Transverse colon (tissue), 4 donors: ENCODE data around the gene DDHD1. TPM values are rescaled to one million over a fixed set of nuclear protein-coding genes. Genes with fewer than 3 reads are reported as not detected.
"Not testable (repeated sequence)": the region's sequence is repeated elsewhere in the genome, so short reads cannot be mapped to it uniquely, and the experiment has no call there.

Experiments used
- DNase-seq: peaks from one replicate; pipeline ENCODE4 v3.0.0-alpha.2; 2019
- H3K27ac ChIP-seq, 4 donors: fragments of 200-600 bp; sonication (generic); 2 replicates each; pipeline ENCODE4 v1.5.1; 2016 to 2018; ENCODE audit warnings: inconsistent platforms in 4 of 4
- H3K27me3 ChIP-seq: fragments of 200-600 bp; sonication (generic); 2 replicates; pipeline ENCODE4 v1.5.1; 2017; ENCODE audit warnings: inconsistent platforms
- H3K36me3 ChIP-seq, 4 donors: fragments of 200-600 bp; sonication (generic); 2 replicates each; pipeline ENCODE4 v1.5.1; 2017 to 2019; ENCODE audit warnings: inconsistent platforms in 4 of 4
- H3K4me1 ChIP-seq, 4 donors: fragments of 200-600 bp; sonication (generic); 2 replicates each; pipeline ENCODE4 v1.5.1; 2017 to 2020; ENCODE audit warnings: inconsistent platforms in 4 of 4
- H3K4me3 ChIP-seq, 4 donors: fragments of 200-600 bp; sonication (generic); 1 replicate in 1 of 4; 2 replicates in 3 of 4; pipeline versions ENCODE4 v1.5.1 to v1.6.1; 2017 to 2019; ENCODE audit warnings: inconsistent platforms in 4 of 4
- H3K9me3 ChIP-seq, 2 donors: fragments of 200-600 bp; sonication (generic); 2 replicates each; pipeline ENCODE4 v1.5.1; 2017 to 2019; ENCODE audit warnings: inconsistent platforms in 2 of 2
- EP300 ChIP-seq: sonication (generic); formaldehyde crosslinking; IDR thresholded peaks from one replicate; pipeline ENCODE4 v1.6.1; 2017; ENCODE audit warnings: antibody characterized with exemption, low read depth
- POLR2A ChIP-seq: fragments of 450-650 bp; IDR thresholded peaks from one replicate; pipeline ENCODE4 v1.6.1; 2016; ENCODE audit warnings: antibody characterized with exemption, mild to moderate bottlenecking, moderate library complexity
- POLR2AphosphoS5 ChIP-seq, 3 donors: sonication (generic); formaldehyde crosslinking; IDR thresholded peaks; one replicate each; pipeline ENCODE4 v1.6.1; 2016; ENCODE audit warnings: antibody characterized with exemption in 3 of 3
- WGBS, 2 donors: methylation state at CpG; one replicate each; pipeline ENCODE4 v1.1.5; 2018; ENCODE audit warnings: low coverage in 1 of 2; 5-methylcytosine and 5-hydroxymethylcytosine counted together
- in situ Hi-C, 4 donors: fragments of 200-750 bp; cut with MboI; loops; one replicate each; pipeline versions ENCODE4 v1.15.0 to v1.15.1; 2017; ENCODE audit warnings: low sequenced_read_pairs in 3 of 4, low pct_ligation_motif_present in 1 of 4, low pct_unique_long_range_greater_than_20kb in 1 of 4
- intact Hi-C: fragments of 100-400 bp; cut with DNase I; formaldehyde crosslinking; loops from one replicate; pipeline ENCODE4 v1.15.1; 2023; ENCODE audit warnings: low total_unique reads
- total RNA-seq, 4 donors: library from RNA; depleted of rRNA; stranded (reverse); fragments of >200 nt; gene quantifications; one replicate each; pipeline ENCODE4 v1.1.0, GENCODE V29; 2016
- TF ChIP-seq, protein P1 (sequence below), 5 experiments: fragments of 200-600 bp in 3 of 5; fragments of 450-650 bp in 2 of 5; sonication (generic) in 3 of 5; IDR thresholded peaks; 1 replicate in 2 of 5; 2 replicates in 3 of 5; pipeline ENCODE4 v1.5.1; 2016 to 2017; ENCODE audit warnings: antibody characterized with exemption in 5 of 5, inconsistent platforms in 3 of 5, mild to moderate bottlenecking in 2 of 5, moderate library complexity in 1 of 5

The DDHD1 gene
- total RNA-seq, 4 donors from 2014 or later: 6.4 to 20.5 (median 13.7) TPM

DNA sequence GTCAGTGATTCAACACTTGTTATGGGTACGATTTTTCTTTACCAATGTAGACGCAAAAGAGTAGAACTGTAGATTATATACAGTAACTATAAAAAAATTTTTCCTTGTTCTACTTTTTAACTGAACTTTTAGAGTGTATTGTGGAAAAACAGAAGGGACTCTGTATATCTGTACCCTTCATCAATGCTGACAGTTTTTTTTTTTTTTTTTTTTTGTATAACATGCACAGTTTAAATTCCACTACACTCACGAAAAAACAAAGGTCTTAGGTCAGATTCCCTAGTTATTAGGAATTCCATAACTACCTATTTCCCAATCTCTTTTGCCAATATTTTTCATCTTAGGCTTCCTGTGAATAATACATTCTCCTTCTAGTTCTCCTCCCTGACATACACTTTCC is 6.4 kb downstream of the DDHD1 start:
- no peak for DNase-seq
- in situ Hi-C loops (no loop called here), intact Hi-C loops (no loop called here)
- TF ChIP-seq POLR2AphosphoS5 (IDR thresholded peaks at IDR 0.05): no peak
- TF ChIP-seq, protein P1, sequence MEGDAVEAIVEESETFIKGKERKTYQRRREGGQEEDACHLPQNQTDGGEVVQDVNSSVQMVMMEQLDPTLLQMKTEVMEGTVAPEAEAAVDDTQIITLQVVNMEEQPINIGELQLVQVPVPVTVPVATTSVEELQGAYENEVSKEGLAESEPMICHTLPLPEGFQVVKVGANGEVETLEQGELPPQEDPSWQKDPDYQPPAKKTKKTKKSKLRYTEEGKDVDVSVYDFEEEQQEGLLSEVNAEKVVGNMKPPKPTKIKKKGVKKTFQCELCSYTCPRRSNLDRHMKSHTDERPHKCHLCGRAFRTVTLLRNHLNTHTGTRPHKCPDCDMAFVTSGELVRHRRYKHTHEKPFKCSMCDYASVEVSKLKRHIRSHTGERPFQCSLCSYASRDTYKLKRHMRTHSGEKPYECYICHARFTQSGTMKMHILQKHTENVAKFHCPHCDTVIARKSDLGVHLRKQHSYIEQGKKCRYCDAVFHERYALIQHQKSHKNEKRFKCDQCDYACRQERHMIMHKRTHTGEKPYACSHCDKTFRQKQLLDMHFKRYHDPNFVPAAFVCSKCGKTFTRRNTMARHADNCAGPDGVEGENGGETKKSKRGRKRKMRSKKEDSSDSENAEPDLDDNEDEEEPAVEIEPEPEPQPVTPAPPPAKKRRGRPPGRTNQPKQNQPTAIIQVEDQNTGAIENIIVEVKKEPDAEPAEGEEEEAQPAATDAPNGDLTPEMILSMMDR (IDR thresholded peaks at IDR 0.05): no peak
- TF ChIP-seq POLR2A: no peak
- TF ChIP-seq EP300: no peak
- Histone ChIP-seq H3K27me3 (no peaks in the 10 kb centered on the region), H3K27ac (no peak overlapping the region), H3K9me3 (peaks cover 0 to 2% of the 10 kb centered on the region in 2 donors), H3K4me3 (no peak overlapping the region), H3K36me3 (no peaks in the 10 kb centered on the region), H3K4me1 (peaks cover 0 to 29% (median 7%) of the 10 kb centered on the region in 4 donors)
- 70 to 95% methylated on average over 3 of the region's 3 CpGs for WGBS, 2 donors

GRCh38 chr14:53144244-53144643 is 8.9 kb downstream of the DDHD1 start:
- H3K27ac ChIP-seq: no peak overlapping the region
- no peaks in the 10 kb centered on the region for H3K36me3 ChIP-seq
- H3K9me3 ChIP-seq: peaks cover 16 to 25% of the 10 kb centered on the region in 2 donors
- TF ChIP-seq POLR2AphosphoS5 (IDR thresholded peaks at IDR 0.05) (no peak), EP300 (no peak), POLR2A (no peak)
- TF ChIP-seq, protein P1 (IDR thresholded peaks at IDR 0.05): no peak
- DNase-seq: no peak
- H3K4me3 ChIP-seq: no peak overlapping the region
- intact Hi-C loops: no loop called here
- WGBS, 2 donors: 45 to 65% methylated on average over 1 of the region's 1 CpG
- in situ Hi-C loops: no loop called here
- H3K4me1 ChIP-seq: peaks cover 0 to 13% (median 0%) of the 10 kb centered on the region in 4 donors
- H3K27me3 ChIP-seq: no peaks in the 10 kb centered on the region

DNA sequence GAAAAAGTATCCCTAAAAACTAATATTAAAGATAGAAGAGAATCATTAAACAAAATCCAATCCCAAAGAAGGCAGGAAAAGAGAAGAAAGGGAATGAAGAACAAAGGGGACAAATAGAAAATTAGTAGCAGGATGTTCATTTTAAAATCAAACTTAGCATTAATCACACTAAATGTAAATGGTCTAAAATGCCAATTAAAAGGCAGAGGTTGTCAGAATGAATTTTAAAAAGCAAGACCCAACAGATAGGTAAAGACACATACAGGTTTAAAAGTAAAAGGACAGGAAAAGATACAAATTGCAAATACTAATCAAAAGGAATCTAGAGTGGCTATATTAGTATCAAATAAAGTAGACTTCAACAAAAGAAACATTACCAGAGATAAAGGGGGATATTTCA is 12.5 kb downstream of the DDHD1 start:
- peaks cover 31 to 37% of the 10 kb centered on the region in 2 donors for H3K9me3 ChIP-seq
- in situ Hi-C loops (no loop called here), intact Hi-C loops (no loop called here)
- H3K4me1 ChIP-seq: no peaks in the 10 kb centered on the region
- H3K27me3 ChIP-seq: no peaks in the 10 kb centered on the region
- no peak overlapping the region for H3K4me3 ChIP-seq
- TF ChIP-seq POLR2A (no peak), EP300 (no peak)
- TF ChIP-seq, protein P1 (IDR thresholded peaks at IDR 0.05): no peak
- no peaks in the 10 kb centered on the region for H3K36me3 ChIP-seq
- no peak overlapping the region for H3K27ac ChIP-seq
- DNase-seq: no peak

DNA sequence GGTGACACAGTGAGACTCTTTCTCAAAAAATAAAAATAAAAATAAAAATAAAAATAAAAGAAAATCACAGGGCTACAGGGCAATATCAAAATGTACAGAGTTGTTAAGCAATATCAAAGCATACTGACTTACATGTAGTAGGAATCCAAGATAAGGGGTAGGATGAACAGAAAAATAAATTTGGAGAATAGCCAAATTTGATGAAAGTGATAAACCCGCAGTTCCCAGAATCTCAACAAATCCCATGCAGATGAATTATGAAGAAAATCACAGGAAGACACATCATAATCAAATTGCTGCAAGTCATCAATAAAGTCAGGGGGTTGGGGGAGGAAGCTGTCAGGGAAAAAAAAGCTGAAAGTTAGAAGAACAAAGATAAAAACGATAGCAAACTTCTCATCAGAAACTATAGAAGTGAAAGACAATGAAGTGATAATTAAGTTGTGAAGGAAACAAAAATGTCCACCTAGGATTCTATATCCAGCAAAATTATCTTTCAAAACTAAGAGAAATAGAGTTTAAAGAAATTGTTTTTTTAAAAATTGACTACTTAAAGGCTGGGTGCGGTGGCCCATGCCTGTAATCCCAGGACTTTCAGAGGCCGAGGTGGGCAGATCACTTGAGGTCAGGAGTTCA is 15.4 kb downstream of the DDHD1 start:
- H3K36me3 ChIP-seq: no peaks in the 10 kb centered on the region
- no peaks in the 10 kb centered on the region for H3K4me1 ChIP-seq
- H3K27ac ChIP-seq: no peak overlapping the region
- in situ Hi-C loops (no loop called here), intact Hi-C loops (no loop called here)
- TF ChIP-seq EP300 (no peak), POLR2AphosphoS5 (IDR thresholded peaks at IDR 0.05) (no peak), POLR2A (no peak)
- TF ChIP-seq, protein P1 (IDR thresholded peaks at IDR 0.05): no peak
- H3K9me3 ChIP-seq: peaks cover 31 to 37% of the 10 kb centered on the region in 2 donors
- no peaks in the 10 kb centered on the region for H3K27me3 ChIP-seq
- no peak overlapping the region for H3K4me3 ChIP-seq
- WGBS, 2 donors: 86 to 97% methylated on average over 2 to 4 of the region's 4 CpGs
- DNase-seq: no peak

- H3K4me3 ChIP-seq, H3K36me3 ChIP-seq, in situ Hi-C loops, H3K4me1 ChIP-seq, intact Hi-C loops, DNase-seq, H3K9me3 ChIP-seq, H3K27ac ChIP-seq, H3K27me3 ChIP-seq: not testable (repeated sequence)
- WGBS, 2 donors: 73% methylated on average over 10 of the region's 10 CpGs; no CpG with 5 or more reads in 1 of the 2 donors
Measured at GRCh38 chr14:53130491-53130890, 22.6 kb downstream of the DDHD1 start.
